Activated T-helper 1 cell treated with Interleukin-2 at 50 U/mL for 16 hours (primary cell): Measurements from ENCODE around the gene TSSC4.

Experiments used
- DNase-seq: peaks from one replicate; pipeline ENCODE4 v3.0.0-alpha.2; 2020; ENCODE audit warnings: low read depth

TSSC4 gene

GRCh38 chr11:2417856-2418692 is 17.5 kb downstream of the TSSC4 start:
- DNase-seq: no peak

DNA sequence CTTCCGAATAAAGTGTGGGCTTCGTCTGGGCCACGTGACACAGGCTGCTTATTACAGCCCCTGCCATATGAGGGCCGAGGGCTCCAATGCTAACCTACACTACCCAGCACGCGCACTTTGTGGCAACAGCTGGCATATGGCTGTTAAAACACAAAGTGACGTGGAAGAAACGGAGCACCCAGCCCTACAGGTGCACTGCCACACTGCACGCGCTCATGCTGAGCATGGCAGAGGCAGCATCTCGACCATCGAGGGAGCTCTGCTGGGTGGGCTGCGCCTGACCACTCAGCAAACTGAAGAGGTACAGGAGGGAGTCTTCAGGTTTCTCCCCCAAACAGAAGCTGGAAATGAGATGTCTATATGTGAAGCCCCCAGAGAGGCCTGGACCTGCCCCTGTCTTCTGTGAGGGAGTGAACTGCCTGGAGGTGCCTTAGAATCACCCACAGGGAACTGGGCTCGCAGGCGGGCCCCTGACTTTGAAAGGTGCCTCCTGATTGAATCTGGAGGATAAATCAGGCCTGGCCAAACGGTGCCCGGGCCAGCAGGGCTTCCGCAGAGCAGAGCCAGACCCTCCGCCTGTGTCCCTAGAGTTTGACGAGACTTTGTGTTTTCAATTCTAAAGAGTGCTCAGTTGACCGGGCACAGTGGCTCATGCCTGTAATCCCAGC is 18.3 kb downstream of the TSSC4 start:
- no peak for DNase-seq

DNA sequence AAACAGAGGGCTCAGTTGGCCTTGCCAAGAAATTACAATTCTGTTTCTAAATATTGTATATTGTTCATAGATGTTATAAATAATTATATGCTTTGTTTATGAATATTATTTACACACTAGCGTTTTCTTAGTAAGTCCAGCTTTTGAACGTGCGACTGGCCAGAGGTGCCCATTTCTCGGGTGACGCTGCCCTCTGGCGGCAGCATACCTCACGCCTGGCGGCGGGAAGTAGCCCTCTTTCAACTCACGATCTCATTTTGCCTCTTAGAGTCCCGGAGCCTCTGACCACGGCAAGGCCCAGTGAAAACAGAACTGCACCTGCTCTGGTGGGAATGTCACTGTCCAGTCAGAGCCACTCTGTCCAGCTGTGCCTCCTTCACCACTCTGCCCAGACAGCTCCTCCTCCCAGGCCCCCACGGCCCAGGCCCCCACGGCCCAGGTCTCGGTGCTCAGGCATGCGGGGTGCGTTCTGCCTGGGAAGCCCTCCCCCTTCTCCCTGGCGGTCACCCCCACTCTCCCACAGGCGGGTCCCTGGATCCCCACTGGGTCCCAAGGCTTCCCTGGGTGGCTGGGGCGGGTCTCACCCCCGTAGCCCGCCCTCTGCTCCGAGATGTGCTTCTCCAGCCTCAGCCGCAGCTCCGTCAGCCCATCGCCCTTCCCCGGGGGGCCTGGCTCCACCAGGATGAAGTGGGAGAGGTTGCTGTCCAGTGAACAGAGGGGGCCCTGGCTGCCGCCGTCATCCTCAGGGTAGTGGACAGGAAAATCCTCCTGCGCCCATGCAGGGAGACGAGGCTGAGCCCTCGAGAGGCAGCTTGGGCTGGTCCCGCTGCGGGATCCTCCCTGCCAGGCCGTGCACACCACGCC is 19.3 kb downstream of the TSSC4 start:
- peak; percentile 28 for DNase-seq

DNA sequence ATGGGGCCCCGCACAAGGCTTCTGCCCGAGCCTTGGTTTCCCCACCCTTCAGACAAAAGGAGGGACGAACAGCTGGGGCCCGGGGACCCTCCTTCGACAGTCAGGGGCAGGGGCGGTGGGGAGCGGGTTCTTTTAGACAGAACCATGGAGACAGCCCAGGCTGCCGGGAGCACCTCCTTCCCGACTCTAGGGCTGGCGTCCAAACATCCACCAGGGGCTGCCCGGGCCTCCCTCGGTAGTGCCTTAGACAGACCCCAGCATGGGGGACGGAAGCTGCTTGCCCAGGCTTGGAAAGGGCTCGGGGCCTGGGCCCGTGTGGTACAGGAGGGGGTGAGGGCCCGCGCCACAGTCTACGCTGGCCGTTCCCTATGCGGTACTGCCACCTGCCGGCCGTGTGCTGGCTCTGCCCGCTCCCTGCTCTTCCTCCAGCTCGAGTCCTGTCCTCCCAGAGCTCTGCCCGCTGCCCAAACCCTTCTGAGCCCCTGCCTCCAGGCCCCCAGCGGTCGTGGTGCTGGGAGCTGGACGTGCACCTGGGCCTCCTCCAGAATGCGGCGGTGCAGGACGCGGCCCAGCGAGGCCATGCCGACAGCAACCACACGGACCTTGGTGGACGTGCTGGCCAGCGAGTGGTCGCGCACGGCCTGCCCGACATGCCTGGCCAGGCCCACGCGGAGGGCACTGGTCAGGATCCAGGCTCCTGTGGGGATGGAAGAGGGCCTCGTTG is 20.1 kb downstream of the TSSC4 start:
- peak; percentile 56 for DNase-seq

DNA sequence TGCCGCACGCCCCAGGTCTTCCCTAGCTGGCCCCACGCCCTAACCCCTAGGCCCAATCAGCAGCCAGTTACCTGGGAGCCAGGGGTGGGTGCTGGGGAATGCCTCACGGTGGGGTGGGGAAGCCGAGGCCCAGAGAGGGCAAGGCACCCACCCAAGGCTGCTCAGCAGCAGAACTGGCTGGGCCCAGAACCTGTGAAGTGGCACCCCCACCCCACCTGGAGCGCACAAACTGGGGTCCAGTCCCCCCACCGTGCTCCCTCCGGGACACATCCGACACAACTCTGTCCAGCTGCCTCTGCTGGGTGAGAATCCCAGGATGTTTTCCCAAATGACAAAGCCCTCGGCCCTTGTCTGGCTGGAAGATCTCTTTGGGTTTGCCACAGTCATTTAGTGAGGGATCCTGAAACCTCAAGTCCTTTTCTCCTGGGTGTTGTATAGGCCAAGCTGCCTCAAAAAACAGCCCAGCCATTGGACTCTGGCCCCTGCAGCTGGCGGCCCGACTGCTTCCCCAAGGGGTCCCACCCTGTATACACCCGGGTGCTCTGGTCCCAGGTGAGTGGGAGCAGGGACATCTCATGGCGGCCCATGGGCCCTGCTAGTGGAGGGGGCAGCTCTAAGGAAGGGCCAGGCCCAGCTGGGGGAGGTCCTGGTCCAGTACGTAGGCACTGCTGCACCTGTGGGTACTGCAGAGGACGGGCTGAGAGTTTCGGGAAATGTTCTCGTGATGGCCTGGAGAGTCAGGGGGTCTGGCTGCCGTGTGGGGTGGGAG is 20.9 kb downstream of the TSSC4 start:
- DNase-seq: no peak

DNA sequence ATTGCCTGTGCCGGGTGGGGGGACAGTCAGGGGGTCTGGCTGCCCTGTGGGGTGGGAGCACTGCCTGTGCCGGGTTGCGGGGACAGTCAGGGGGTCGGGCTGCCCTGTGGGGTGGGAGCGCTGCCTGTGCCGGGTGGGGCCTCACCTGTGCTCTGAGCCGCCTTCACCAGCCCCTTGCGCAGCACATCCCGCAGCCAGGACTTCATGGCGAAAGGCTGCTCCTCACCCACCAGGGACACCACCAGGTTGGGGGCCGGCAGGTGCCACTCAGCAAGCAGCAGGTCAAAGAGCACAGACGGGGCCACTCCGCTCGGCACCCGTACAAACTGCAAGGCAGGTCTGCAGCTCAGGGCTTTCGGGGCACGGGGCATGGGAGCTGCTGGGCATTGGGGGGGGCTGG is 21.4 kb downstream of the TSSC4 start:
- no peak for DNase-seq

DNA sequence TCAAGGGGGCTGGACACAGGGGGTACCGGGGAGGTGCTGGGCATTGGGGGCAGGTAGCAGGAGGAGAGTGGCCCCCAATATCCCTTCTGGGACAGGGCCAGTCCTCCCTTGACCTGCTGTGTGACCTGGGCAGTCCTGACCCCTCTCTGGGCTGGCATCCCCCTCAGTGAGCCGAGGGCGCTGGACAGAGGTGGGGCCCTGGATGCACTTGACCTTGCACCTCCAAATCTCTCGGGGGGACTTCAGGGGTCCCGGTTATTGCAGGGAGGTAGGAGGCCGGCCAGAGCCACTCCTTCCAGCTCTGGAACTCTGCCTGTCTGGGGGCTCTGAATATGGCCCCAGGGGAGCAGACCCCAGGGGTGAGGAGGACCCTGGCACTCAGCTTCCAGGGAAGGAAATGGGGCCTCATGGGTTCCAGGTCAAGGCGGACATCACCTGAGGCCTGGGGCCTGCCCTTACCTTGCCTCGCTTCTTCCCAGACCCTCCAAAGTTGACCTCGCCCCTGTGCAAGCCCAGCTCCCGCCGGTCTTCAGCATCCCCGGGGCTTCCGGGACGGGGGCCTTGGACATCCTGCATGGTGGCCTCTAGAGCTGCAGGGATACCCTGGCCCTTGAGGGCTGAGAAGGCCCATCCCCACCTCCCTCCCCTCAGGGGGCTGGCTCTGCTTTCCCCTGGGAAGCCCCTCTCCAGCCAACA is 22.1 kb downstream of the TSSC4 start:
- DNase-seq: no peak

GRCh38 chr11:2423157-2424025 is 22.8 kb downstream of the TSSC4 start:
- DNase-seq: no peak

- DNase-seq: no peak
These were observed 24.4 kb downstream of the TSSC4 start for GRCh38 chr11:2424811-2425495.

- DNase-seq: no peak
These were observed 25.0 kb downstream of the TSSC4 start for GRCh38 chr11:2425506-2425905.

GRCh38 chr11:2426221-2426620 is 25.7 kb downstream of the TSSC4 start:
- no peak for DNase-seq

DNA sequence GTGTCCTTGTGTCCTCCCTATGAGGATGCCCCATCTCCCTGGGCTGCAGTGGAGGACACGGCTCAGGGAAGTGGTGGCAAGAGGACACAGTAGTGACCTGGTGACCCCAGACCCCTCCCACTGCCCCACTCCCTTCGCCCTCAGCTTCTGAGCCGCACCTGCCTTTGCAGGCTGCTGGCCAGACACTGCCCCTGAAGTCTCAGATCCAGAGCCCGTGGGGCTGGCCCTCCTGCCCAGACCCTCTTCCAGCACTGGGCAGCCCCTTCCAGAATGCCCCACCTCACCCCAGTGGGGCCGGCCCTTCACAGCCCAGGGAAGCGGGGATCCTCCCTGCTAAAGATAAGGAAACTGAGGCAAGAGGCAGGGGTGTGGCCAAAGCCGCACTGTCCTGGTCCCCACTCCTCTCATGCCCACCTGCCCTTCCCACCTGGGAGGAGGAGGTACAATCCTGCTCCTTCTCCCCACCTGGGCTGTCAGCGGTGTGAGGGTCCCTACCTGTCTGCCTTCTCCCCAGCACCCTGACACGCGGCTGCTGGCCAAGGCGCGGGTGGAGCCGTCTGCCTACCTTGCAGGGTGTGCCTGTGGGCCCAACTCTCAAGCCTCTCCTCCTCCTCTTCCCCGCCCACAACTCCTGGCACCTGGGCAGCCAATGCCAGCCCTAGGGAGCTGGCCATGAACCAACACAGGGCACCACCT is 26.4 kb downstream of the TSSC4 start:
- no peak for DNase-seq

DNA sequence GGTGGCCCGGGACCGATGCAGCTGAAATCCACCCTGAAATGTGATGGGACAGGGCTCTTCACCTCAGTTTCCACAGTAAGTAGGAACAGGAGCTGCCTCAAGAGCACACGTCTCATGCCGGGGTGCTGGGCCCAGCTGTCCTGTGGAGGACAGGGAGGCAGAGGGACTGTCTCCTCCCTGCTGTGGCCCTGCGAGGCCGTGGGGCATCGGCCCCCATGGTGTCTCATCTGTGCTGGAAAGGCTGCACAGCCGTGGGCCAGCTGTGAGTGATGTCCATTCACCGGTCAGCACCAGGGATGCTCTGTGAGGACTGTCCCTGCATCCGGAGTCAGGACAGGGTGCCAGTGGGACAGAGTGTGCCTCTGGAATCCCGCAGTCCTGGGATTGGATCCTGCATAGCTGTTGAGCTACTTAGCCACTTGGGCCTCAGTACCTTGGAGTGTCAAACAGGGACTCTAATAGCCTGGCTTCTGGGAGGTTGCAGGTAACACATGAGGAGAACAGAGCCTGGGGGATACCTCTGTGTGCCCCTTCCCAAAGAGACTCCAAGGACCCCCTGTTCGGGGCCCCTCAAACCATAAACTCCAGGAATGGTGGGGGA is 27.3 kb downstream of the TSSC4 start:
- no peak for DNase-seq

DNA sequence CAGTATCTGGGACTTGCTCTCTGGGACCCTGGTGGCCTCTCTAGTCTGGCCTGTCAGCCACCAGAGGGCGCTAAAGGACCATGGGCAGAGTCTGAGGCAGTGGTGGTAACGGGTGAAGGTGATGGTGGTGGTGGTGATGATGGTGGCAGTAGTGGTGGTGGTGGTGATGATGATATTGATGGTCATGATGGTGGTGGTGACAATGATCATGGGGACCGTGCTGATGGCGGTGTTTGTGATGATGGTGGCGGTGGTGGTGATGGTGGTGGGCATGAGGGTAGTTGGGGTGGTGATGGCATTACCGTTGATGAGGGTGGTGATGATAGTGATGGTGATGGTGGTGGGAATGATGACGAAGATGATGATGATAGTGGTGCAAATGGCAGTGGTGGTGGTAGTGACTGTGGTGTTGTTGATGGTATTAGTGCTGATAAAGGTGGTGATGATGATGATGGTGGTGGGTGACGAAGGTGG is 27.8 kb downstream of the TSSC4 start:
- peak; percentile 76 for DNase-seq

DNA sequence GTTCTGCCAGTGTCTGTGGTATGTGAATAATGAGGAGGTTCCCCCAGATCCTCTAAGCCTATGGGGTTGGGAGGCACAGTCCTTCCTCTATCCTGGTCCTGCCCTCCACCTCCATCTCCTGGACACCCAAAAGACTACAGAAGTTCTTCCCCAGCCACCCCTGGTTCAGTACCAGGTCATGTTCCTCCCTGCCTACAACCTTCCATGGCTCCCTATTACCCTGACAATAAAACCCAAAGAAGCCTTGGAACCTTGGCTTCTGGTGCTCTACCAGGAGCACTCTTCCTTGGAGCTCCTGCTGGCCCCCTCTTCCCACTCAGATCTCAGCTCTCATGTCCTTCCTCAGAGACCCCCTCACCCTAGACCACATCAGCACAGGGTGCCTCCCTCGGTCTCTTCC is 30.8 kb downstream of the TSSC4 start:
- no peak for DNase-seq

GRCh38 chr11:2432171-2432621 is 31.6 kb downstream of the TSSC4 start:
- DNase-seq: no peak

GRCh38 chr11:2432628-2433071 is 32.1 kb downstream of the TSSC4 start:
- no peak for DNase-seq
